HS-27A (cell line): ENCODE results near the gene TPM1.
A peak's percentile ranks its signal among the peaks of the same experiment; 100 is the strongest.

Experiments
- DNase-seq: peaks from one replicate; pipeline ENCODE4 v3.0.0-alpha.2; 2012; ENCODE audit warnings: low read depth, missing footprints

TPM1 gene

GRCh38 chr15:63042877-63043334 is 359 bp downstream of the TPM1 start:
- DNase-seq: no peak

GRCh38 chr15:63043335-63044076 is 959 bp downstream of the TPM1 start:
- DNase-seq: no peak

GRCh38 chr15:63044077-63044644 is 1.6 kb downstream of the TPM1 start:
- no peak for DNase-seq

GRCh38 chr15:63044645-63045464 is 2.3 kb downstream of the TPM1 start:
- no peak for DNase-seq

- DNase-seq: no peak
These were observed 2.9 kb downstream of the TPM1 start for GRCh38 chr15:63045465-63045840.

- no peak for DNase-seq
These were observed 3.3 kb downstream of the TPM1 start for GRCh38 chr15:63045879-63046278.

GRCh38 chr15:63046917-63047760 is 4.6 kb downstream of the TPM1 start:
- DNase-seq: no peak

- DNase-seq: no peak
These were observed 5.2 kb downstream of the TPM1 start for GRCh38 chr15:63047792-63048114.

GRCh38 chr15:63048115-63048775 is 5.7 kb downstream of the TPM1 start:
- peak; percentile 97 for DNase-seq

GRCh38 chr15:63048776-63049665 is 6.5 kb downstream of the TPM1 start:
- no peak for DNase-seq

GRCh38 chr15:63049783-63050371 is 7.3 kb downstream of the TPM1 start:
- no peak for DNase-seq

GRCh38 chr15:63050731-63051155 is 8.2 kb downstream of the TPM1 start:
- DNase-seq: no peak

- no peak for DNase-seq
These were observed 8.9 kb downstream of the TPM1 start for GRCh38 chr15:63051156-63052066.

GRCh38 chr15:63052077-63052841 is 9.7 kb downstream of the TPM1 start:
- no peak for DNase-seq

GRCh38 chr15:63052961-63053698 is 10.6 kb downstream of the TPM1 start:
- DNase-seq: no peak

- no peak for DNase-seq
These were observed 11.7 kb downstream of the TPM1 start for GRCh38 chr15:63054281-63054683.

GRCh38 chr15:63054985-63055384 is 12.4 kb downstream of the TPM1 start:
- no peak for DNase-seq

GRCh38 chr15:63056829-63057228 is 14.3 kb downstream of the TPM1 start:
- DNase-seq: no peak
